DND-41 (cell line): ENCODE results near the gene DIPK1C.

Experiments used
- ATAC-seq: fragments of 200-7000 bp; cut with Tn5 transposase; 3 replicates; pipeline ENCODE4 v1.9.1; 2021; ENCODE audit warnings: low read depth; ENCODE audit not compliant: insufficient read depth
- DNase-seq: peaks from one replicate; pipeline ENCODE4 v3.0.0-alpha.2; 2020
- H2AFZ ChIP-seq: 2 replicates; pipeline ENCODE4 v1.6.0; 2012; ENCODE audit warnings: low read depth, low read length
- H3K27ac ChIP-seq: 2 replicates; pipeline ENCODE4 v1.5.1; 2012; ENCODE audit warnings: low read length, inconsistent platforms
- H3K27me3 ChIP-seq: fragments of 200-600 bp; sonication (generic); 2 replicates; pipeline ENCODE4 v1.6.0; 2012; ENCODE audit warnings: low read length, mild to moderate bottlenecking, inconsistent platforms; ENCODE audit not compliant: insufficient read depth, poor library complexity
- H3K36me3 ChIP-seq: 2 replicates; pipeline ENCODE4 v1.5.1; 2012; ENCODE audit warnings: low read length, inconsistent platforms; ENCODE audit not compliant: insufficient read depth
- H3K4me1 ChIP-seq: 2 replicates; pipeline ENCODE4 v1.5.1; 2012; ENCODE audit warnings: mild to moderate bottlenecking, low read length; ENCODE audit not compliant: insufficient read depth
- H3K4me2 ChIP-seq: 2 replicates; pipeline ENCODE4 v1.6.0; 2012; ENCODE audit warnings: mild to moderate bottlenecking, moderate library complexity, low read length, inconsistent platforms; ENCODE audit not compliant: insufficient read depth
- H3K4me3 ChIP-seq, 2 experiments: fragments of 200-600 bp in 1 of 2; shearing (Covaris generic) in 1 of 2; 2 replicates each; pipeline ENCODE4 v1.5.1; 2012 to 2016; ENCODE audit warnings: inconsistent platforms in 2 of 2, low read length in 2 of 2, mild to moderate bottlenecking in 2 of 2, low read depth in 1 of 2, moderate library complexity in 1 of 2
- H3K79me2 ChIP-seq: 2 replicates; pipeline ENCODE4 v1.6.0; 2012; ENCODE audit warnings: low read length, inconsistent platforms; ENCODE audit not compliant: insufficient read depth
- H3K9ac ChIP-seq: 2 replicates; pipeline ENCODE4 v1.6.0; 2012; ENCODE audit warnings: low read depth, mild to moderate bottlenecking, inconsistent platforms, low read length, moderate library complexity
- H3K9me3 ChIP-seq: 2 replicates; pipeline ENCODE4 v1.5.1; 2012; ENCODE audit warnings: low read length, moderate library complexity, mild to moderate bottlenecking, inconsistent platforms; ENCODE audit not compliant: insufficient read depth, severe bottlenecking
- H4K20me1 ChIP-seq: 2 replicates; pipeline ENCODE4 v1.6.0; 2012; ENCODE audit warnings: low read length; ENCODE audit not compliant: insufficient read depth
- CTCF ChIP-seq: IDR thresholded peaks from 2 replicates; pipeline ENCODE4 v1.5.1; 2012; ENCODE audit warnings: borderline replicate concordance, low read length, moderate library complexity, mild to moderate bottlenecking; ENCODE audit not compliant: poor library complexity, severe bottlenecking; ENCODE audit errors: extremely low read depth
- EZH2 ChIP-seq: IDR thresholded peaks from 3 replicates; pipeline ENCODE4 v1.6.1; 2012; ENCODE audit warnings: borderline replicate concordance, low read depth, mild to moderate bottlenecking, moderate library complexity, low read length, inconsistent platforms; ENCODE audit not compliant: severe bottlenecking

Gene DIPK1C

GRCh38 chr18:74465775-74466174 is 8.7 kb upstream of the DIPK1C start:
- Histone ChIP-seq H3K4me1 (no peaks in the 10 kb centered on the region), H3K27ac (no peak overlapping the region), H4K20me1 (no peaks in the 10 kb centered on the region), H3K9ac (no peak overlapping the region), H3K27me3 (no peaks in the 10 kb centered on the region), H3K79me2 (no peaks in the 10 kb centered on the region), H3K4me2 (no peak overlapping the region), H2AFZ (no peak overlapping the region), H3K36me3 (no peaks in the 10 kb centered on the region), H3K4me3 (no peak overlapping the region), H3K9me3 (peaks cover 7% of the 10 kb centered on the region)
- ATAC-seq (no peak), DNase-seq (no peak)
- no peak for TF ChIP-seq EZH2
- TF ChIP-seq CTCF = no peak

- no peaks in the 10 kb centered on the region for H3K9me3 ChIP-seq
- no peak for TF ChIP-seq EZH2
- no peak for TF ChIP-seq CTCF
- no peaks in the 10 kb centered on the region for H3K79me2 ChIP-seq
- no peak overlapping the region for H3K9ac ChIP-seq
- H3K36me3 ChIP-seq = no peaks in the 10 kb centered on the region
- no peak overlapping the region for H3K4me2 ChIP-seq
- H3K4me1 ChIP-seq = no peaks in the 10 kb centered on the region
- H2AFZ ChIP-seq = no peak overlapping the region
- H3K4me3 ChIP-seq = no peak overlapping the region
- ATAC-seq (no peak), DNase-seq (no peak)
- H3K27me3 ChIP-seq = no peaks in the 10 kb centered on the region
- no peak overlapping the region for H3K27ac ChIP-seq
- H4K20me1 ChIP-seq = no peaks in the 10 kb centered on the region
Observed at GRCh38 chr18:74463983-74464382, 6.9 kb upstream of the DIPK1C start.

GRCh38 chr18:74463254-74463653 is 6.1 kb upstream of the DIPK1C start:
- H3K4me3 ChIP-seq = no peak overlapping the region
- H2AFZ ChIP-seq = no peak overlapping the region
- no peaks in the 10 kb centered on the region for H4K20me1 ChIP-seq
- no peak overlapping the region for H3K9ac ChIP-seq
- TF ChIP-seq CTCF (no peak), EZH2 (no peak)
- no peaks in the 10 kb centered on the region for H3K27me3 ChIP-seq
- no peak for DNase-seq
- H3K36me3 ChIP-seq = no peaks in the 10 kb centered on the region
- H3K4me2 ChIP-seq = no peak overlapping the region
- H3K79me2 ChIP-seq = no peaks in the 10 kb centered on the region
- no peaks in the 10 kb centered on the region for H3K4me1 ChIP-seq
- no peak overlapping the region for H3K27ac ChIP-seq
- no peaks in the 10 kb centered on the region for H3K9me3 ChIP-seq
- ATAC-seq = no peak

GRCh38 chr18:74460825-74461224 is 3.7 kb upstream of the DIPK1C start:
- no peak overlapping the region for H3K4me2 ChIP-seq
- no peak for TF ChIP-seq EZH2
- TF ChIP-seq CTCF = no peak
- H3K27me3 ChIP-seq = no peaks in the 10 kb centered on the region
- no peak for DNase-seq
- no peak overlapping the region for H2AFZ ChIP-seq
- no peak overlapping the region for H3K9ac ChIP-seq
- ATAC-seq = no peak
- no peaks in the 10 kb centered on the region for H3K9me3 ChIP-seq
- no peaks in the 10 kb centered on the region for H3K79me2 ChIP-seq
- H4K20me1 ChIP-seq = no peaks in the 10 kb centered on the region
- no peaks in the 10 kb centered on the region for H3K36me3 ChIP-seq
- H3K27ac ChIP-seq = no peak overlapping the region
- no peak overlapping the region for H3K4me3 ChIP-seq
- H3K4me1 ChIP-seq = no peaks in the 10 kb centered on the region
